SJCRH30 (cell line): ENCODE data around the gene TMEM107. TPM values are rescaled to one million over a fixed set of nuclear protein-coding genes. Genes with fewer than 3 reads are reported as not detected.

Experiments used
- DNase-seq, 2 experiments: peaks; one replicate each; pipeline ENCODE4 v3.0.0-alpha.2; 2015 to 2020
- H3K27ac ChIP-seq: fragments of 250-450 bp; sonication (Bioruptor Pico); 2 replicates; pipeline ENCODE4 v1.5.1; 2020; ENCODE audit warnings: mild to moderate bottlenecking, moderate library complexity
- H3K27me3 ChIP-seq: fragments of 250-450 bp; sonication (Bioruptor Pico); 2 replicates; pipeline ENCODE4 v1.5.1; 2020; ENCODE audit warnings: mild to moderate bottlenecking, moderate library complexity
- H3K36me3 ChIP-seq: fragments of 250-450 bp; sonication (Bioruptor Pico); 2 replicates; pipeline ENCODE4 v1.5.1; 2020; ENCODE audit warnings: mild to moderate bottlenecking, moderate library complexity
- H3K4me1 ChIP-seq: fragments of 250-450 bp; sonication (Bioruptor Pico); 2 replicates; pipeline ENCODE4 v1.5.1; 2020; ENCODE audit warnings: mild to moderate bottlenecking, moderate library complexity
- H3K4me3 ChIP-seq: fragments of 250-450 bp; sonication (Bioruptor Pico); 2 replicates; pipeline ENCODE4 v1.5.1; 2020; ENCODE audit warnings: mild to moderate bottlenecking, moderate library complexity
- H3K9me3 ChIP-seq: fragments of 250-450 bp; sonication (Bioruptor Pico); replicated peaks from 2 replicates; pipeline ENCODE4 v1.5.1; 2020; ENCODE audit warnings: mild to moderate bottlenecking, moderate library complexity
- total RNA-seq: library from RNA; depleted of rRNA; stranded (reverse); fragments of >200 nt; shearing (Covaris generic); gene quantifications from 2 replicates; pipeline ENCODE4 v1.2.3, GENCODE V29; 2014

The TMEM107 gene
- total RNA-seq, 1 experiment from 2014 or later = 13.0 TPM

GRCh38 chr17:8151641-8152111 is 24.5 kb downstream of the TMEM107 start:
- peak; percentile 22 to 32 for DNase-seq
- Histone ChIP-seq H3K27me3 (no peaks in the 10 kb centered on the region), H3K27ac (peak overlapping the region; percentile 79), H3K9me3 (no peaks in the 10 kb centered on the region), H3K4me1 (peaks cover 24% of the 10 kb centered on the region), H3K36me3 (no peaks in the 10 kb centered on the region), H3K4me3 (peak overlapping the region; percentile 67)

GRCh38 chr17:8151120-8151640 is 25.0 kb downstream of the TMEM107 start:
- DNase-seq = peak; percentile 82 to 83
- Histone ChIP-seq H3K4me1 (peaks cover 24% of the 10 kb centered on the region), H3K27ac (peak overlapping the region; percentile 79)

GRCh38 chr17:8150194-8151119 is 25.7 kb downstream of the TMEM107 start:
- peaks cover 24% of the 10 kb centered on the region for H3K4me1 ChIP-seq
- peak; percentile 80 to 86 for DNase-seq
- H3K27me3 ChIP-seq = no peaks in the 10 kb centered on the region
- H3K36me3 ChIP-seq = no peaks in the 10 kb centered on the region
- no peaks in the 10 kb centered on the region for H3K9me3 ChIP-seq
- peak overlapping the region; percentile 67 for H3K4me3 ChIP-seq
- peak overlapping the region; percentile 79 for H3K27ac ChIP-seq

More at GRCh38 chr17:8151120-8151640, 25.0 kb downstream of the TMEM107 start:
- Histone ChIP-seq H3K27me3 (no peaks in the 10 kb centered on the region), H3K4me3 (peak overlapping the region; percentile 67), H3K36me3 (no peaks in the 10 kb centered on the region), H3K9me3 (no peaks in the 10 kb centered on the region)

GRCh38 chr17:8149419-8150193 is 26.6 kb downstream of the TMEM107 start:
- Histone ChIP-seq H3K9me3 (no peaks in the 10 kb centered on the region), H3K36me3 (no peaks in the 10 kb centered on the region), H3K4me3 (no peak overlapping the region), H3K27ac (no peak overlapping the region), H3K27me3 (no peaks in the 10 kb centered on the region), H3K4me1 (peaks cover 19% of the 10 kb centered on the region)
- DNase-seq = no peak

GRCh38 chr17:8148560-8148959 is 27.6 kb downstream of the TMEM107 start:
- Histone ChIP-seq H3K4me1 (peaks cover 17% of the 10 kb centered on the region), H3K36me3 (no peaks in the 10 kb centered on the region), H3K9me3 (no peaks in the 10 kb centered on the region), H3K4me3 (no peak overlapping the region), H3K27me3 (no peaks in the 10 kb centered on the region), H3K27ac (no peak overlapping the region)
- DNase-seq = no peak

- no peak for DNase-seq
- no peak overlapping the region for H3K27ac ChIP-seq
- peaks cover 12% of the 10 kb centered on the region for H3K4me1 ChIP-seq
- no peaks in the 10 kb centered on the region for H3K9me3 ChIP-seq
- no peaks in the 10 kb centered on the region for H3K36me3 ChIP-seq
- no peaks in the 10 kb centered on the region for H3K27me3 ChIP-seq
- H3K4me3 ChIP-seq = no peak overlapping the region
These were observed 28.3 kb downstream of the TMEM107 start for GRCh38 chr17:8147805-8148404.

GRCh38 chr17:8147141-8147804 is 28.9 kb downstream of the TMEM107 start:
- Histone ChIP-seq H3K36me3 (no peaks in the 10 kb centered on the region; the same call in 1 of the 2 replicates), H3K4me1 (peaks cover 7% of the 10 kb centered on the region), H3K4me3 (no peak overlapping the region), H3K9me3 (no peaks in the 10 kb centered on the region), H3K27me3 (no peaks in the 10 kb centered on the region), H3K27ac (no peak overlapping the region)
- DNase-seq = no peak

- Histone ChIP-seq H3K36me3 (no peaks in the 10 kb centered on the region; the same call in 1 of the 2 replicates), H3K27ac (no peak overlapping the region), H3K27me3 (no peaks in the 10 kb centered on the region), H3K4me3 (no peak overlapping the region), H3K4me1 (peaks cover 7% of the 10 kb centered on the region), H3K9me3 (no peaks in the 10 kb centered on the region)
- no peak for DNase-seq
These were observed 29.6 kb downstream of the TMEM107 start for GRCh38 chr17:8146381-8147140.

GRCh38 chr17:8145811-8146210 is 30.4 kb downstream of the TMEM107 start:
- Histone ChIP-seq H3K27ac (no peak overlapping the region), H3K4me3 (no peak overlapping the region), H3K9me3 (no peaks in the 10 kb centered on the region), H3K36me3 (no peaks in the 10 kb centered on the region; the same call in 1 of the 2 replicates), H3K27me3 (no peaks in the 10 kb centered on the region), H3K4me1 (peaks cover 6% of the 10 kb centered on the region)
- DNase-seq = no peak

GRCh38 chr17:8144401-8145231 is 31.6 kb downstream of the TMEM107 start:
- DNase-seq = no peak
- no peaks in the 10 kb centered on the region for H3K27me3 ChIP-seq
- no peaks in the 10 kb centered on the region; the same call in 1 of the 2 replicates for H3K36me3 ChIP-seq
- H3K9me3 ChIP-seq = no peaks in the 10 kb centered on the region
- no peak overlapping the region for H3K4me3 ChIP-seq
- H3K27ac ChIP-seq = no peak overlapping the region
- peaks cover 1% of the 10 kb centered on the region; the same call in 1 of the 2 replicates for H3K4me1 ChIP-seq

- peaks cover 3% of the 10 kb centered on the region; the same call in 1 of the 2 replicates for H3K4me1 ChIP-seq
- no peaks in the 10 kb centered on the region for H3K27me3 ChIP-seq
- H3K36me3 ChIP-seq = no peaks in the 10 kb centered on the region; the same call in 1 of the 2 replicates
- H3K9me3 ChIP-seq = no peaks in the 10 kb centered on the region
- no peak overlapping the region for H3K27ac ChIP-seq
- no peak overlapping the region for H3K4me3 ChIP-seq
- DNase-seq = no peak
These were observed 32.4 kb downstream of the TMEM107 start for GRCh38 chr17:8143581-8144400.
